Spleen (tissue), 7 donors: ENCODE data around the gene KCND3.

Experiments
- POLR2A ChIP-seq, 3 donors: fragments of 450-650 bp; IDR thresholded peaks; one replicate each; pipeline ENCODE4 v1.5.1; 2017; ENCODE audit warnings: antibody characterized with exemption in 3 of 3, mild to moderate bottlenecking in 1 of 3
- TF ChIP-seq, protein P1 (sequence below), 11 experiments: fragments of 200-600 bp in 7 of 11; fragments of 450-650 bp in 4 of 11; sonication (generic) in 4 of 11; IDR thresholded peaks in 8 of 11; conservative IDR thresholded peaks in 3 of 11; 1 replicate in 7 of 11; 2 replicates in 4 of 11; pipeline versions ENCODE4 v1.4.0 to v1.8.0; 2016 to 2021; ENCODE audit warnings: antibody characterized with exemption in 11 of 11, inconsistent platforms in 4 of 11, mild to moderate bottlenecking in 1 of 11
- donor health status: DM: no; HTN: no; CAD: no; lungs with moderate emphysema.
- donor health status: DM: no; HTN: no; CAD: no.
- donor health status: DM: no; HTN: no; CAD: no.

DNA sequence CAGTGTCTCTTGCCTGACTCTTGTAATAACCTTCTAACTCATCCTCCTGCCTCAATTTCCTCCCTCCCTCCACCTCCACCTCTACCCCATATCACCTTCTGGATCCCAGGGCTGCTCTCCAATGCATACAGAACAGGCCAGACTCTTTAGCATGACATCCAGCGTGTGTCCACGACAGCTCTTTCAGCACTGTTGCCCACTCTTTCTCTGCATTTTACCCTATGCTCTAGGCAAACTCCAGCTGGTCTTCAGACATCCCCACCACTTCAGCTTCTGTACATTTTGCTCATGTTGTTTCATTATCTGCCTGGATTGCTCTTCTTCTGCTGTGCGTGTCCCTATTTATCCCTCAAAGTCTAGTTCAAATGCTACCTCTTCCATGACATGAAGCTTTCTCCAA lies 255.0 kb downstream of the KCND3 start:
- TF ChIP-seq, protein P1, sequence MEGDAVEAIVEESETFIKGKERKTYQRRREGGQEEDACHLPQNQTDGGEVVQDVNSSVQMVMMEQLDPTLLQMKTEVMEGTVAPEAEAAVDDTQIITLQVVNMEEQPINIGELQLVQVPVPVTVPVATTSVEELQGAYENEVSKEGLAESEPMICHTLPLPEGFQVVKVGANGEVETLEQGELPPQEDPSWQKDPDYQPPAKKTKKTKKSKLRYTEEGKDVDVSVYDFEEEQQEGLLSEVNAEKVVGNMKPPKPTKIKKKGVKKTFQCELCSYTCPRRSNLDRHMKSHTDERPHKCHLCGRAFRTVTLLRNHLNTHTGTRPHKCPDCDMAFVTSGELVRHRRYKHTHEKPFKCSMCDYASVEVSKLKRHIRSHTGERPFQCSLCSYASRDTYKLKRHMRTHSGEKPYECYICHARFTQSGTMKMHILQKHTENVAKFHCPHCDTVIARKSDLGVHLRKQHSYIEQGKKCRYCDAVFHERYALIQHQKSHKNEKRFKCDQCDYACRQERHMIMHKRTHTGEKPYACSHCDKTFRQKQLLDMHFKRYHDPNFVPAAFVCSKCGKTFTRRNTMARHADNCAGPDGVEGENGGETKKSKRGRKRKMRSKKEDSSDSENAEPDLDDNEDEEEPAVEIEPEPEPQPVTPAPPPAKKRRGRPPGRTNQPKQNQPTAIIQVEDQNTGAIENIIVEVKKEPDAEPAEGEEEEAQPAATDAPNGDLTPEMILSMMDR (IDR thresholded peaks at IDR 0.05 in 8 of 11, conservative IDR thresholded peaks at IDR 0.05 in 3 of 11) = no peak
- TF ChIP-seq POLR2A (IDR thresholded peaks at IDR 0.05) = no peak
